ENCODE measurements around the gene ARMC2.

Gene ARMC2

DNA sequence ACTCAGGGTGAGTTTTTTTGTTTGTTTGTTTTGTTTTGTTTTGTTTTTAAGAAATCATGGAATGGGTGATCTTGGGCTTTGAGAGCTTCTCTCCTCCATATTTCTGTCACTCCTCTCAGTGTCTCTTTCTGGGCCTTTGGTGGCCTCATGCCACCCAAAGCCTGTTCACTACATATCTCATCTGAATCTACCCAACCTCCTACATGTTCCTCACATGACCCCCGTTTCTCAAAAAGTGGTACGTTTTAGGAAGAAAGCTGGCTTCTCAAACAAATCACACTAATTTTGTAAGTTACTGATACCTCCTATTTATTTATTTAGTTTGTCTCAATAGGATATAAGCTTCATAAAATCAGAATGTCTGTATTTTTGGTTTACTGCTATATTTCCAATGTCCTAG lies 166.4 kb downstream of the ARMC2 start:
- no peak overlapping the region for H3K4me3 ChIP-seq (ENCODE audit: low read depth, low read length)
- in situ Hi-C loops (cut with HindIII; ENCODE audit: low sequenced_read_pairs): no loop called here
- TF ChIP-seq, protein P1, sequence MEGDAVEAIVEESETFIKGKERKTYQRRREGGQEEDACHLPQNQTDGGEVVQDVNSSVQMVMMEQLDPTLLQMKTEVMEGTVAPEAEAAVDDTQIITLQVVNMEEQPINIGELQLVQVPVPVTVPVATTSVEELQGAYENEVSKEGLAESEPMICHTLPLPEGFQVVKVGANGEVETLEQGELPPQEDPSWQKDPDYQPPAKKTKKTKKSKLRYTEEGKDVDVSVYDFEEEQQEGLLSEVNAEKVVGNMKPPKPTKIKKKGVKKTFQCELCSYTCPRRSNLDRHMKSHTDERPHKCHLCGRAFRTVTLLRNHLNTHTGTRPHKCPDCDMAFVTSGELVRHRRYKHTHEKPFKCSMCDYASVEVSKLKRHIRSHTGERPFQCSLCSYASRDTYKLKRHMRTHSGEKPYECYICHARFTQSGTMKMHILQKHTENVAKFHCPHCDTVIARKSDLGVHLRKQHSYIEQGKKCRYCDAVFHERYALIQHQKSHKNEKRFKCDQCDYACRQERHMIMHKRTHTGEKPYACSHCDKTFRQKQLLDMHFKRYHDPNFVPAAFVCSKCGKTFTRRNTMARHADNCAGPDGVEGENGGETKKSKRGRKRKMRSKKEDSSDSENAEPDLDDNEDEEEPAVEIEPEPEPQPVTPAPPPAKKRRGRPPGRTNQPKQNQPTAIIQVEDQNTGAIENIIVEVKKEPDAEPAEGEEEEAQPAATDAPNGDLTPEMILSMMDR (IDR thresholded peaks at IDR 0.05; ENCODE audit: low read depth, low read length, missing control alignments): no peak
- DNase-seq (ENCODE audit: low read depth): no peak

DNA sequence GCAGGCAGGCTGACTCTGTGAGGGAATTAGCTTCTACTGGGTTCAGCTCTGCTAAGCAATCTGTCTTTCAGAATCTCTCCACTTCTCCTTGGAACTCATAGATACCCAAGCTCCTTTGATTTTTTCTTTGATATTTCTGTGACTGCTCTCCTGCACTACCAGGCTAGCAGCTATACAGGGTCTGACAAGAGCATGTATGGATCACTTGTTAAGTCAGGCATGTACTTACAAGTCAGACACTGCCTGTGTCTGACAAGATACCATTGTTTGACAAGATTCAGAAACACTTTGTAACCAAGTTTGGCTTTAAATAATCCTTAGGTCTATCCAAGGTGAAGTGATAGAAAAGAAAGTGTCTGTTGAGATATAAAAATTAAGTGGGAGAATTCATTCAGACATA lies 167.0 kb downstream of the ARMC2 start:
- TF ChIP-seq, protein P1 (IDR thresholded peaks at IDR 0.05; ENCODE audit: low read depth, low read length, missing control alignments): no peak
- DNase-seq (ENCODE audit: low read depth): no peak
- in situ Hi-C loops (cut with HindIII; ENCODE audit: low sequenced_read_pairs): no loop called here
- H3K4me3 ChIP-seq (ENCODE audit: low read depth, low read length): no peak overlapping the region

DNA sequence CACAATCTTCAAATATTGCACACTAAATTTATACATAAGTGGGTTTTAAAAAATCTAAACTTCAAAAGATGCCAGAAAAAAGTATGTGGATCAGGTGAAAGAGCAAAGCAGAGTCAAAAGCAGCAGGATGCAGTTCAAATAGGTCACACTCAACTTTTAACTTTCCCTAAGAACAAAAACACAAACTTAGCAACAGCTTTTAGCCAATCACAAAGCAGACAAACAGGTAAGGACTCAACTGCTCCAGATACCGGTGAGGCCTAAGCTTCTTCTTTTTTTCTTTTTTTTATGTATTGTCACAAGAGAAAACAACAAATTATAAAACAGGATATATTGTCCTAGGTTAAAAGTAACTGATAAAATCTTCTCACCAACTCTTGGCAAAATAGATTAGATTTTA lies 171.7 kb downstream of the ARMC2 start:
- in situ Hi-C loops (cut with HindIII; ENCODE audit: low sequenced_read_pairs): no loop called here
- no peak overlapping the region for H3K4me3 ChIP-seq (ENCODE audit: low read depth, low read length)
- no peak for DNase-seq (ENCODE audit: low read depth)
- TF ChIP-seq, protein P1 (IDR thresholded peaks at IDR 0.05; ENCODE audit: low read depth, low read length, missing control alignments): no peak

DNA sequence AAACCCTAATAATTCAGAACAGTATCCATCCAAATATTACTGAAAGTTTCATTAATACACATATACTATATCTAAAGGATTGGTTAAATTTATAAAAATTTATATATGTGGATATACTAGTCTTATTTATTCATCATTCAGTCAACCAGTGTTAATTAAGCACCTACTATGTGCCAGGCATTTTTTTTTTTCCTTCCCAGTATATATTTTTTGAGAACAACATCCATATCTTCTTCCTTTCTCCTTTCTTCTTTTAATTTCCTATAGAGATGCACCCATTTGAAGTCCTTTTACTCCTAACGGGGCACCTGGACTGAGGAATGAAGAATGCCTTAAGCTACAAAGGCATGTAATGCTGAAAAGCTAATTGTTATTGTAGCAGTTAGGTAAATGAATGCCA lies 173.6 kb downstream of the ARMC2 start:
- no peak overlapping the region for H3K4me3 ChIP-seq (ENCODE audit: low read depth, low read length)
- TF ChIP-seq, protein P1 (IDR thresholded peaks at IDR 0.05; ENCODE audit: low read depth, low read length, missing control alignments): no peak
- in situ Hi-C loops (cut with HindIII; ENCODE audit: low sequenced_read_pairs): no loop called here
- DNase-seq (ENCODE audit: low read depth): no peak

DNA sequence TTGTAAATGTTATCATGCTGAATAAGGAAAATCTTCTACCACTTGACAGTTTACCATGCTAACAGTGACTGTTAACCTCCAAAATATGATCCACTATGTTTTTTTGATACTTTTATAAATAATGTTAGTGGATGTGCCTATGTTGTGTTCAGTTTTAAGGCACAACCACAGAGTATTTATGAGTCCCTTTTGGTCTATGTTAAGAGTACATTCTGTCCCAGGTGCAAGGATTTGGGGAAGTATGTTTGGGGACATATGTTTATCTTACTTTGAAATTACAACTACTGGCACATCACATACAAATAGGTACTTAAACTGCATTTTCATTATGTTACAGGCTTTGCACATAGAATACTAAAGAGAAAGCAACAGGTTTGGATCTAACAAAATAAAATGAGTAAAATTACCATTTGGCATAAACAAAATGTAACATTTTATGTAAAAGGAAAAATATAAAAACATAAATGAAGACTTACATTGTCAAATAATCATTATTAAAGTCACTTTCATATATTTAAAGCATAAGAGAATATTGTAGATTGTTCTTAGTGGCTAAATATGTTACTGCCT lies 175.2 kb downstream of the ARMC2 start:
- no peak for DNase-seq (ENCODE audit: low read depth)
- TF ChIP-seq, protein P1 (IDR thresholded peaks at IDR 0.05; ENCODE audit: low read depth, low read length, missing control alignments): no peak
- in situ Hi-C loops (cut with HindIII; ENCODE audit: low sequenced_read_pairs): no loop called here
- H3K4me3 ChIP-seq (ENCODE audit: low read depth, low read length): no peak overlapping the region

Measured in astrocyte of the cerebellum (primary cell).